Chondrocyte (in vitro differentiated cells): ENCODE data around the gene C20orf204. TPM values are rescaled to one million over a fixed set of nuclear protein-coding genes. Genes with fewer than 3 reads are reported as not detected.

Experiments
- DNase-seq: peaks from one replicate; pipeline ENCODE4 v3.0.0; 2021; ENCODE audit warnings: mixed read lengths, low spot score
- H3K27ac Mint-ChIP-seq: one replicate; pipeline ENCODE4 v1.8.0; 2021; ENCODE audit warnings: mild to moderate bottlenecking, moderate library complexity, mixed read lengths; ENCODE audit not compliant: unreplicated experiment
- H3K27me3 Mint-ChIP-seq: 2 replicates; pipeline ENCODE4 v1.8.0; 2021; ENCODE audit warnings: low read depth, mixed read lengths
- H3K36me3 Mint-ChIP-seq: 2 replicates; pipeline ENCODE4 v1.8.0; 2021; ENCODE audit warnings: low read depth, mixed read lengths
- H3K4me1 Mint-ChIP-seq: 2 replicates; pipeline ENCODE4 v1.8.0; 2021; ENCODE audit warnings: low read depth, mild to moderate bottlenecking, mixed read lengths
- H3K4me3 Mint-ChIP-seq: one replicate; pipeline ENCODE4 v1.8.0; 2021; ENCODE audit warnings: mild to moderate bottlenecking, moderate library complexity, mixed read lengths; ENCODE audit not compliant: unreplicated experiment
- H3K9me3 Mint-ChIP-seq: 2 replicates; pipeline ENCODE4 v1.8.0; 2021; ENCODE audit warnings: low read depth, mixed read lengths
- CTCF ChIP-seq: fragments of 200-600 bp; sonication (generic); IDR thresholded peaks from 2 replicates; pipeline ENCODE4 v1.5.0; 2021; ENCODE audit warnings: antibody characterized with exemption, mild to moderate bottlenecking, moderate library complexity
- total RNA-seq: library from RNA; stranded (reverse); gene quantifications from 3 replicates; pipeline ENCODE4 v1.2.1, GENCODE V29; 2021

The C20orf204 gene
- total RNA-seq, 1 donor from 2014 or later = 0.77 TPM

DNA sequence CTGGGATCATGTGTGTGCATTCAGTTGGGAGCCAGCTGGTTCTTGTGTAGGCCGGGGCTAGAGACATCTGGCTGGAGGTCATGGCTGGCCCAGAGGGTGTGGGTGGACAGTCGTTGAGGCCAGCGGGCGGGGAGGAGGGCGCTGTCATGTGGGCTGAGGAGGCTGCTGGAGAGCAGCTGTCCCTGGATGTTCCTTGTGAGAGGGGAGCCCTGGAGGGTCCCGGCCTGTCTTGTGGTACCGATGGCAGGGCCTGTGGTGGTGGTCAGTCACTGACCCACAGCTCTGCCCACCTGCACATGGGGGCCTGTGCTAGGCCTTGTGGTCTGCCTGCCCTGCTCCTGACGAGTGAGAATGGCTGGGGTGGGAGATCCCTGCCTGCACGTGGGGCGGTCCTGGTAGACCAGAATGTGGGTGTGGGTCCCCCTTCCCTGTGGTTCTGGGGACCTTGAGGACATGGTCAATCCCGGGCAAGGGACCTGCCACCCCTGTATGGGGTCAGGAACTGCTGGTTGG, 1.9 kb upstream of the C20orf204 start:
- no peak for TF ChIP-seq CTCF
- no peak overlapping the region for H3K27ac Mint-ChIP-seq

DNA sequence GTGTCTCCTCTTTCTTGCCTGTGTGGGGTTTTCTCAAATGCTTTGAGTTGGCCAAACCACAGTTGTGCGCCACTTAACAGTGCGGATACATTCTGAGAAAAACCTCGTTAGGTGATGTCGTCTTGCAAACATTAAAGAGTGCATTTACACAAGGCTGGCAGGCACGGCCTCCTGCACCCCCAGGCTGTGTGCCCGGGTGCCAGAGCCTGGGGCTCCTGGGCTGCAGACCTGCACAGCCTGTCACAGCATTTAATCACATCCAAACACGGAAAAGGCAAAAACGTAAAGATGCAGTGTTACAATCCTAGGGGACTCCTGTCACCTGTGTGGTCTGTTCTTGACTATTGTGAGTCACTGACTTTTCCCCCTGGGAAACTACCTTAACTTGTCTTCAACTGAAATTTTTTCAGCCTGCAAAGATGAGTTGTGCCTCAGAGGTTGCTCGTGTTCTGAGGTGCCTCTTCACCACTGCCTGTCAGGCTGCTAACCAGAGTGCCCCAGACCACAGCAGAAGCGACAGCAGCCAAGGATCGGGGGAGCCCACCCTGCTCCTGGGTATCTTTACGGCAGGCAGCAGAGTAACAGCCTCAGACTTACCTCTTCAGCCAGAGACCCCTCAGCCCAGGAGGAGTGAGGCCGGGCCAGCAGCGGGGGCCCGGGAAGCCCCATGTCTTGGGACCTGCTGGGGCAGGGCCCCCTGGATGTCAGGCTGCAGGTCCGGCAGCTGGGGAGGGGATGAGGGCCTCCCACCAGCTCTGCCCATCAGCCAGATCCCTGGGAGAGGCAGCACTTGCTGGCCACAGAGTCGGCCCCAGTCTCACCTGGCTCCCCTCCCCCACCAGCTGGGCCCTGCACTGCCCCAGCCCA, 683 bp upstream of the C20orf204 start:
- DNase-seq = no peak
- peaks cover 4% of the 10 kb centered on the region for H3K27me3 Mint-ChIP-seq
- TF ChIP-seq CTCF = no peak
- peaks cover 6% of the 10 kb centered on the region for H3K4me1 Mint-ChIP-seq
- H3K36me3 Mint-ChIP-seq = peaks cover 22% of the 10 kb centered on the region
- peak overlapping the region; percentile 54 for H3K27ac Mint-ChIP-seq
- H3K9me3 Mint-ChIP-seq = no peaks in the 10 kb centered on the region
- H3K4me3 Mint-ChIP-seq = no peak overlapping the region

More for the DNA sequence above, 1.9 kb upstream of the C20orf204 start:
- Mint-ChIP-seq H3K36me3 (peaks cover 29% of the 10 kb centered on the region), H3K9me3 (no peaks in the 10 kb centered on the region), H3K27me3 (peaks cover 2% of the 10 kb centered on the region), H3K4me3 (no peak overlapping the region), H3K4me1 (peaks cover 2% of the 10 kb centered on the region)
- no peak for DNase-seq

- Mint-ChIP-seq H3K4me3 (no peak overlapping the region), H3K36me3 (peaks cover 15% of the 10 kb centered on the region), H3K27me3 (peaks cover 6% of the 10 kb centered on the region), H3K27ac (no peak overlapping the region), H3K4me1 (peaks cover 6% of the 10 kb centered on the region), H3K9me3 (no peaks in the 10 kb centered on the region)
- no peak for DNase-seq
- no peak for TF ChIP-seq CTCF
Observed at GRCh38 chr20:64036346-64037198, 590 bp downstream of the C20orf204 start.

GRCh38 chr20:64037199-64037497, 1.2 kb downstream of the C20orf204 start:
- peaks cover 6% of the 10 kb centered on the region for H3K27me3 Mint-ChIP-seq
- peaks cover 6% of the 10 kb centered on the region for H3K4me1 Mint-ChIP-seq
- H3K9me3 Mint-ChIP-seq = no peaks in the 10 kb centered on the region
- TF ChIP-seq CTCF = no peak
- H3K36me3 Mint-ChIP-seq = peaks cover 13% of the 10 kb centered on the region
- no peak for DNase-seq
- no peak overlapping the region for H3K4me3 Mint-ChIP-seq
- no peak overlapping the region for H3K27ac Mint-ChIP-seq

- peaks cover 6% of the 10 kb centered on the region for H3K4me1 Mint-ChIP-seq
- H3K9me3 Mint-ChIP-seq = no peaks in the 10 kb centered on the region
- no peak overlapping the region for H3K27ac Mint-ChIP-seq
- peaks cover 6% of the 10 kb centered on the region for H3K27me3 Mint-ChIP-seq
- H3K36me3 Mint-ChIP-seq = peaks cover 10% of the 10 kb centered on the region
- DNase-seq = no peak
- peak overlapping the region; percentile 16 for H3K4me3 Mint-ChIP-seq
- no peak for TF ChIP-seq CTCF
Observed at GRCh38 chr20:64037498-64038213, 1.7 kb downstream of the C20orf204 start.
